Astrocyte of the cerebellum (primary cell): Measurements from ENCODE around the gene MYT1.

Experiments used
- DNase-seq: peaks from one replicate; pipeline ENCODE4 v3.0.0-alpha.2; 2011; ENCODE audit warnings: low read depth
- H3K4me3 ChIP-seq: 2 replicates; pipeline ENCODE4 v1.5.1; 2011; ENCODE audit warnings: mild to moderate bottlenecking, low read depth, low read length, moderate library complexity
- in situ Hi-C: cut with HindIII; loops from 2 replicates; pipeline ENCODE4 v1.10.0; 2017; ENCODE audit warnings: low sequenced_read_pairs
- TF ChIP-seq, protein P1 (sequence below): IDR thresholded peaks from 2 replicates; pipeline ENCODE4 v1.5.1; 2012; ENCODE audit warnings: low read length, low read depth, moderate library complexity, mild to moderate bottlenecking; ENCODE audit errors: missing control alignments

Gene MYT1

DNA sequence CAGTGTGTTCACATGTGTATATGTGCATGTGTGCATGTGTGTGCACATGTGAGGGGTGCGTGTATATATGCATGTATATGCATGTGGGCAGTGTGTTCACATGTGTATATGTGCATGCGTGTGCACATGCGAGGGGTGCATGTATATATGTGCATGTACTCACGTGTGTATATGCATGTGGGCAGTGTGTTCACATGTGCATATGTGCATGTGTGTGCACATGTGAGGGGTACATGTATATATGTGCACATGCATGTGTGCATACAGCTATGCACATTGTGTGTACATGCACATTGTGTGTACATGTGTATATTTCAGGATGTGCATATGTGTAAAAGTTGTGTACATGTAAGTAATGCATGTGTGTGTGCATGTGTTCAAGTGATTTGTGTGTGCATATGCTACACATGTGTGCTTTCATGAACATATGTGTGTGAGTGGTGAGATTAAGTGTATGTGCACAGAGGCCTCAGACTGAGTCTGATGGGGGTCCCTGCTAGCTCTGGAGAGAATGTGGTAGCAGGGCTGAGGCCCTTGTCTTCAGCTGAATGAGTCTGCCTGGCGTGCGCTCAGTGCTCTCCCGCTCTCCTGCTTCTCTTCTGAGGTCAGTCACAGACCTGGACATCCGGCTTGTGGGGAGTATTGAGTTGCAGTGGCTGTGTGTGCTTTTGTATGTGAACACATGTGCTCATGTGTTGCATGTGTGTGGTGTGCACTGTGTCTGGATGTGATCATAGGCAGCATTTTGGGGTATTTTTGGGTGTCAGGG is 19.9 kb upstream of the MYT1 start:
- no peak for DNase-seq
- in situ Hi-C loops: no loop called here
- TF ChIP-seq, protein P1, sequence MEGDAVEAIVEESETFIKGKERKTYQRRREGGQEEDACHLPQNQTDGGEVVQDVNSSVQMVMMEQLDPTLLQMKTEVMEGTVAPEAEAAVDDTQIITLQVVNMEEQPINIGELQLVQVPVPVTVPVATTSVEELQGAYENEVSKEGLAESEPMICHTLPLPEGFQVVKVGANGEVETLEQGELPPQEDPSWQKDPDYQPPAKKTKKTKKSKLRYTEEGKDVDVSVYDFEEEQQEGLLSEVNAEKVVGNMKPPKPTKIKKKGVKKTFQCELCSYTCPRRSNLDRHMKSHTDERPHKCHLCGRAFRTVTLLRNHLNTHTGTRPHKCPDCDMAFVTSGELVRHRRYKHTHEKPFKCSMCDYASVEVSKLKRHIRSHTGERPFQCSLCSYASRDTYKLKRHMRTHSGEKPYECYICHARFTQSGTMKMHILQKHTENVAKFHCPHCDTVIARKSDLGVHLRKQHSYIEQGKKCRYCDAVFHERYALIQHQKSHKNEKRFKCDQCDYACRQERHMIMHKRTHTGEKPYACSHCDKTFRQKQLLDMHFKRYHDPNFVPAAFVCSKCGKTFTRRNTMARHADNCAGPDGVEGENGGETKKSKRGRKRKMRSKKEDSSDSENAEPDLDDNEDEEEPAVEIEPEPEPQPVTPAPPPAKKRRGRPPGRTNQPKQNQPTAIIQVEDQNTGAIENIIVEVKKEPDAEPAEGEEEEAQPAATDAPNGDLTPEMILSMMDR: no peak
- H3K4me3 ChIP-seq: no peak overlapping the region

DNA sequence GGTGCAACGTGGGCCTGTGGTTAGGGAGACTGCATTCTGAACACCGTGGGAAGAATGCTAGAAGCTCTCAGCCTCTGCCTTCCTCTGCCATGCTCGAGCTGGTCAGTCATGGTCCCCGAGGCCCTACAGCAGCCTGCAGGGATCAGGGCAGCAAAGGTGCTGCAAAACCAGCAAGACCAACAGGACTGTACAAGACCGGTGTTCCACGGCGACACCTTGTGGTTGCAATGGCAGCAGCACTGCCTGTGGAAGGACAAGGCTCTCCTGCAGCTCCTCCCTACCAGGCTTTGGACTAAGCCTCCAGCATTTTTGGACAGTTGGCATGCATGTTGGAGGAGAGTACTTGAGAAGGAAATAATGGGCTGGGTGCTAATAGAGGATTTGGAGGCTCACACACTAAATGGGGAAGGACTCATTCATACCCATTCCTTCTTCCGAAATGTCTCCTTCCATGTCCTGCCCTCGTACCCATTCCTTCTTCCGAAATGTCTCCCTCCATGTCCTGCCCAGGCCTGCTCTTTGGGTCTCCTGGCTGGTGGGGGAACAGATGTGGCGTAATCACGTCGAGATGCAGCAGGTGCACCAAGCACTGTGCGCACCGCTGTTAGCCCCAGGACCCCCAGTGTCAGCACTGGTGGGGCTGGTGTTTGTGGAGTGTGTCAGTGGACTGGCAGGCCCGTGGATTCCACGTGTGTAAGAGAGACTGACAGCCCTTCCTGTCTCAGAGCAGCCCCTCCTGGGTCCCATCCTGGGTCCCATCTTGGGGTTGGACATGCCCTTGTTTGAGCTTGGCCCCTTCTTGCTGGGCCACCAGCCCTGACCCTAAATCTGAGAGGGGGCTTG is 18.6 kb upstream of the MYT1 start:
- DNase-seq: no peak
- TF ChIP-seq, protein P1: no peak
- no peak overlapping the region for H3K4me3 ChIP-seq
- in situ Hi-C loops: no loop called here

DNA sequence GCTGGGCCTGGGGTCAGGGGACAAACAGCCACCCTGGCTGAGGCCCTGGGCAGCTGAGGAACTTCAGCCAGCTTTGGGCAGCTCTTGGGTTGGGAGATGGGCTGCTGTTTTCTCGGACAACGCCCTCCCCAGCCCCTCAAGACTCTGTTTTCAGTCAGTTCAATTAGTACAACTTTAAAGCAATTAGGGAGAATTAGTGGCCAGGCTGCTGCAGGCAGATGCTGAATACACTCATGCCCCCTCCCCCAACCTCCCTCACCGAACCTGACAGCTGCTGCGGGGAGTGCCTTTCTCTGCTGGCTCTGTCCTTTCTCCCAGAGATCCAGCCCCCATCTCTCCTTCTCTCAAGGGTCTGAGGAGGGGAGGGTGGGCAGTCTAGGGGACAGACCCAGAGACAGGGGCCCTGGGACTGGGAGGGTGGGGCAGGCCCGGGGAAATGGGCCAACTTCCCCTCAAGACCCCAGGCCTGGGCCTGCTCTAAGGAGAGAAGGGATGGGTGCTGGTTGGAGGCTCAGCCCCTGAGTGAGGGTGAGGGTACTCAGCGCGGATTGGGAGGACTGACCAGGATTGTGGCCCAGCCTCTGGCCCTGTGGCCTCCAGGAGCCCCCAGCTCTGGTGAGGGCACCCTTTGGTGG is 17.8 kb upstream of the MYT1 start:
- no peak overlapping the region for H3K4me3 ChIP-seq
- in situ Hi-C loops: no loop called here
- no peak for DNase-seq
- TF ChIP-seq, protein P1: no peak

DNA sequence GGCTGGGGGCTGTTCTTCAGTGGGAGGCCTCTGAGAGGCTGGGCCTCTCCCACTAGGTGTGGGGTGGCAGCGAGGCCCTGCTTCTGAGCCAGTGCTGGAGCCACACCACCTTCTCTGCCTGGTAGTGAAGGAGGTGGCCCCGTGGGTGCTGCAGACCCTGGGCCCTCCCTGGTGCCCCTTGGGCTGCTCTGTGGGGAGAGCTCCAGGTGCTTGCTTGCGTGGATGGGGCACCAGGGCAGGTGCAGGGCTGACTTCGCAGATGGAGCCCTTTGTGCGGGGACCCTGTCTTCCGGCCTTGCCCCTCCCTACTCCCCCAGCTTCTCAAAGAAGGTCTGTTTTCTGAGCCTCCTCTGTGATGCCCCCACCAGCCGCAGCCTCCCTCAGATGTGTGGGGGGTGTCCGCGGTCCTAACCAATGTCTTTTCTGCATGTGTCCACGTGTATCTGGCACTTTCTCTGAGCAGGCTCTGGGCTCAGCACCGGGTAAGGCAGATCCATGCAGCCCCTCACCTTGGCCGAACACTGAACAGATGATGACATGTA is 17.2 kb upstream of the MYT1 start:
- in situ Hi-C loops: no loop called here
- DNase-seq: no peak
- TF ChIP-seq, protein P1: no peak
- no peak overlapping the region for H3K4me3 ChIP-seq

DNA sequence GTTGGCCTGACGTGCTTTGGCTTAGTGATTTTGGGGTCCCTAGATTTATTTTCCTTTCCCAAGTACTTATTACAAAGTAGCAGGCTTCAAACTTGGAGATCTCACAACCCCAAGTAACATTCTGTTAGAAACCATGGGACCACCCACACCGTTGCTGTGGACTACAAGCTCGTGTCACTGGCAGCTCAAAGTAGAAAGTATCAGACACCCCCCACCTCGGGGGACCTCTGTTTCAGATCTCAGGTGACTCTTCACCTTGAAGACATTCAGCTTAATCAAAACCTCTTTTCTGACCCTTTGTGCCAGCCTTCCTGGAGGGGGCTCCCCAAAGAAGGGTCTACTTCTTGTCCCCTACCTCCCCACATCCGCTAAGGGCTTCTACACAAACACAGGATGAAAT is 15.7 kb upstream of the MYT1 start:
- TF ChIP-seq, protein P1: no peak
- in situ Hi-C loops: no loop called here
- no peak overlapping the region for H3K4me3 ChIP-seq
- no peak for DNase-seq

DNA sequence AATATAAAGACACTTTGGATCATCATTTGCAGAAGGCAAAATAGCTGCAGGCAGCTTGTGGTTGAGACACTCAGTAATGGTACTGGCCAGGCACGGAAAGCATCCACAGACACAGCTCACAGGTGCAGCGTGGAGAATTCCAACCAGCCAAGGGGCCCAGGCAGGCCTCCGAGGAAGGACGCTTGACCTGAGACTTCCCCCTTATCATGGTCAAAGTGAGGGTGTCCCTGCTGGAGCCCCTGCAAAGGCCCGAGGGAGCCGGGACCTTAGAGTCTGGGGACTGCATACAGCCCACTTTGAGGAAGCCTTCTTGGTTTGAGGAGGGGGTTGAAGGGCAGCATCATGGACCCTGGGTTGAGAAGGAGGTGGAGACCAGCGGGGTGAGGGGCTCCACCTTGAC is 15.1 kb upstream of the MYT1 start:
- DNase-seq: no peak
- H3K4me3 ChIP-seq: no peak overlapping the region
- TF ChIP-seq, protein P1: no peak
- in situ Hi-C loops: no loop called here
